ENCODE measurements around the gene SH3RF3. TPM values are rescaled to one million over a fixed set of nuclear protein-coding genes. Genes with fewer than 3 reads are reported as not detected.

SH3RF3 gene
- total RNA-seq, 1 experiment from 2014 or later, result 4.9 TPM

DNA sequence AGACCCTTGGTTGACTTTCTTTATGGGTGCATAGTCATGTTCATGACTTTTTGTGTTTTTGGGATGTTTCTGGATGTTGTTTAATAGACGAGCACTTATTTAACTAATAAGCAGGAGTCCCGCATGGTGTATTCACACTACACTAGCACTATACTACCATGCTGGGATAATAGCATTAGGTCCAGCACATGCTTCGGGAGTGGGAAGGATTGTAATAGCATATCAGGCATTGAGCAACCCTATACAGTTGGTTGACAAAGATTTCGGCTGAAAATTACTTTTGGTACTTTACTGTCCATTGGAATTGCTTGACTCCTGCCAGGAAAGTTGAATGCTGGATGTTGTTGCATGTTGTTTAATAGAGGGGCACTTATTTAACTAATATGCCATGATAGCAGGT, 2.8 kb downstream of the SH3RF3 start:
- Histone ChIP-seq H3K27me3 (ENCODE audit: control insufficient read depth, insufficient read depth, low read length) (peaks cover 2% of the 10 kb centered on the region), H3K27ac (ENCODE audit: low read length) (no peak overlapping the region), H3K4me1 (ENCODE audit: control insufficient read depth, insufficient read depth, low read length) (peaks cover 28% of the 10 kb centered on the region), H3K36me3 (ENCODE audit: control insufficient read depth, insufficient read depth, low read length) (no peaks in the 10 kb centered on the region), H3K4me3 (ENCODE audit: low read depth in 2 of 2, low read length in 2 of 2) (no peak overlapping the region), H3K9me3 (ENCODE audit: control insufficient read depth, insufficient read depth, low read depth, low read length) (no peaks in the 10 kb centered on the region)
- intact Hi-C loops (cut with micrococcal nuclease; ENCODE audit: unreplicated experiment) (no loop called here), in situ Hi-C loops (cut with HindIII; ENCODE audit: low pct_unique_long_range_greater_than_20kb, low sequenced_read_pairs) (no loop called here)
- BruUV-seq (replicated peaks), result no TSS peak
- ATAC-seq, result no peak
- CTCF ChIA-PET, result no interaction called here
- TF ChIP-seq, protein P1, sequence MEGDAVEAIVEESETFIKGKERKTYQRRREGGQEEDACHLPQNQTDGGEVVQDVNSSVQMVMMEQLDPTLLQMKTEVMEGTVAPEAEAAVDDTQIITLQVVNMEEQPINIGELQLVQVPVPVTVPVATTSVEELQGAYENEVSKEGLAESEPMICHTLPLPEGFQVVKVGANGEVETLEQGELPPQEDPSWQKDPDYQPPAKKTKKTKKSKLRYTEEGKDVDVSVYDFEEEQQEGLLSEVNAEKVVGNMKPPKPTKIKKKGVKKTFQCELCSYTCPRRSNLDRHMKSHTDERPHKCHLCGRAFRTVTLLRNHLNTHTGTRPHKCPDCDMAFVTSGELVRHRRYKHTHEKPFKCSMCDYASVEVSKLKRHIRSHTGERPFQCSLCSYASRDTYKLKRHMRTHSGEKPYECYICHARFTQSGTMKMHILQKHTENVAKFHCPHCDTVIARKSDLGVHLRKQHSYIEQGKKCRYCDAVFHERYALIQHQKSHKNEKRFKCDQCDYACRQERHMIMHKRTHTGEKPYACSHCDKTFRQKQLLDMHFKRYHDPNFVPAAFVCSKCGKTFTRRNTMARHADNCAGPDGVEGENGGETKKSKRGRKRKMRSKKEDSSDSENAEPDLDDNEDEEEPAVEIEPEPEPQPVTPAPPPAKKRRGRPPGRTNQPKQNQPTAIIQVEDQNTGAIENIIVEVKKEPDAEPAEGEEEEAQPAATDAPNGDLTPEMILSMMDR (IDR thresholded peaks at IDR 0.05), result no peak
- TF ChIP-seq, protein P2, sequence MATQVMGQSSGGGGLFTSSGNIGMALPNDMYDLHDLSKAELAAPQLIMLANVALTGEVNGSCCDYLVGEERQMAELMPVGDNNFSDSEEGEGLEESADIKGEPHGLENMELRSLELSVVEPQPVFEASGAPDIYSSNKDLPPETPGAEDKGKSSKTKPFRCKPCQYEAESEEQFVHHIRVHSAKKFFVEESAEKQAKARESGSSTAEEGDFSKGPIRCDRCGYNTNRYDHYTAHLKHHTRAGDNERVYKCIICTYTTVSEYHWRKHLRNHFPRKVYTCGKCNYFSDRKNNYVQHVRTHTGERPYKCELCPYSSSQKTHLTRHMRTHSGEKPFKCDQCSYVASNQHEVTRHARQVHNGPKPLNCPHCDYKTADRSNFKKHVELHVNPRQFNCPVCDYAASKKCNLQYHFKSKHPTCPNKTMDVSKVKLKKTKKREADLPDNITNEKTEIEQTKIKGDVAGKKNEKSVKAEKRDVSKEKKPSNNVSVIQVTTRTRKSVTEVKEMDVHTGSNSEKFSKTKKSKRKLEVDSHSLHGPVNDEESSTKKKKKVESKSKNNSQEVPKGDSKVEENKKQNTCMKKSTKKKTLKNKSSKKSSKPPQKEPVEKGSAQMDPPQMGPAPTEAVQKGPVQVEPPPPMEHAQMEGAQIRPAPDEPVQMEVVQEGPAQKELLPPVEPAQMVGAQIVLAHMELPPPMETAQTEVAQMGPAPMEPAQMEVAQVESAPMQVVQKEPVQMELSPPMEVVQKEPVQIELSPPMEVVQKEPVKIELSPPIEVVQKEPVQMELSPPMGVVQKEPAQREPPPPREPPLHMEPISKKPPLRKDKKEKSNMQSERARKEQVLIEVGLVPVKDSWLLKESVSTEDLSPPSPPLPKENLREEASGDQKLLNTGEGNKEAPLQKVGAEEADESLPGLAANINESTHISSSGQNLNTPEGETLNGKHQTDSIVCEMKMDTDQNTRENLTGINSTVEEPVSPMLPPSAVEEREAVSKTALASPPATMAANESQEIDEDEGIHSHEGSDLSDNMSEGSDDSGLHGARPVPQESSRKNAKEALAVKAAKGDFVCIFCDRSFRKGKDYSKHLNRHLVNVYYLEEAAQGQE (IDR thresholded peaks at IDR 0.05; ENCODE audit: insufficient read depth in 1 of 2, low read depth in 2 of 2, low read length in 1 of 2), result no peak
- no peak for TF ChIP-seq POLR2AphosphoS5 (IDR thresholded peaks at IDR 0.05; ENCODE audit: low read depth, low read length)
- no peak for DNase-seq (ENCODE audit: low read depth, low spot score)
- POLR2A ChIA-PET, result no interaction called here

DNA sequence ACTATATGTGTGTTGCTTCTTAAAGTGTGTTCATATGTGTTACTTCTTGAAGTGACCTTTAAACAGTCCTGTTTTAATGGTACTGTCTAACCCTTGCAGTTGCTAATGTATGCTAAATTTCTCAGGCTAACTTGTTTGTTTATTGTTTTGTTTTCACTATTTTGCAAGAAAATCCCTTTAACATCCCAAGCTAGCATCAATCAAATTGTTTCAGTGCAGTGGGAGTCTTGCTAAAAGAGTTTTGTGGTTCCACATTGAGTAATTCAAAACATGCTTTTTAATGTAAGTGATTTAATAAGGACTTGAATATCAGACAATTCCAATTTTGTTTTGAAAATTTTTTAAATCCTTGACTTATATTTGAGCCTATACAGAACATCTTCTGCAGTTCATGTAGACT, 3.6 kb downstream of the SH3RF3 start:
- DNase-seq (ENCODE audit: low read depth, low spot score) (no peak), ATAC-seq (no peak)
- H3K9me3 ChIP-seq (ENCODE audit: control insufficient read depth, insufficient read depth, low read depth, low read length), result no peaks in the 10 kb centered on the region
- intact Hi-C loops (cut with micrococcal nuclease; ENCODE audit: unreplicated experiment), result no loop called here
- BruUV-seq (replicated peaks), result no TSS peak
- CTCF ChIA-PET, result no interaction called here
- POLR2A ChIA-PET, result no interaction called here
- no peaks in the 10 kb centered on the region for H3K36me3 ChIP-seq (ENCODE audit: control insufficient read depth, insufficient read depth, low read length)
- H3K4me3 ChIP-seq (ENCODE audit: low read depth in 2 of 2, low read length in 2 of 2), result no peak overlapping the region
- in situ Hi-C loops (cut with HindIII; ENCODE audit: low pct_unique_long_range_greater_than_20kb, low sequenced_read_pairs), result no loop called here
- peaks cover 2% of the 10 kb centered on the region for H3K27me3 ChIP-seq (ENCODE audit: control insufficient read depth, insufficient read depth, low read length)
- peaks cover 36% of the 10 kb centered on the region for H3K4me1 ChIP-seq (ENCODE audit: control insufficient read depth, insufficient read depth, low read length)
- no peak overlapping the region for H3K27ac ChIP-seq (ENCODE audit: low read length)
- TF ChIP-seq TCF7L2 (IDR thresholded peaks at IDR 0.05; ENCODE audit: low read depth, low read length) (no peak), POLR2AphosphoS5 (IDR thresholded peaks at IDR 0.05; ENCODE audit: low read depth, low read length) (no peak), SIN3A (IDR thresholded peaks at IDR 0.05; ENCODE audit: borderline replicate concordance, insufficient read depth, low read depth, low read length) (no peak)
- TF ChIP-seq, protein P1 (IDR thresholded peaks at IDR 0.05), result no peak
- TF ChIP-seq, protein P2 (IDR thresholded peaks at IDR 0.05; ENCODE audit: insufficient read depth in 1 of 2, low read depth in 2 of 2, low read length in 1 of 2), result no peak

Measured in Panc1 (cell line).